ENCODE measurements around the gene MAP2K6.

Gene MAP2K6

GRCh38 chr17:69461951-69462369 lies 47.5 kb downstream of the MAP2K6 start:
- DNase-seq (ENCODE audit: low read depth) = no peak
- H3K4me3 ChIP-seq (ENCODE audit: low read length) = no peak overlapping the region
- no peak for TF ChIP-seq CTCF (conservative IDR thresholded peaks at IDR 0.05; ENCODE audit: low read depth, low read length)

- no peak overlapping the region for H3K4me3 ChIP-seq (ENCODE audit: low read length)
- no peak for DNase-seq (ENCODE audit: low read depth)
- no peak for TF ChIP-seq CTCF (conservative IDR thresholded peaks at IDR 0.05; ENCODE audit: low read depth, low read length)
These were observed 48.4 kb downstream of the MAP2K6 start for GRCh38 chr17:69462882-69463281.

- DNase-seq (ENCODE audit: low read depth) = no peak
- H3K4me3 ChIP-seq (ENCODE audit: low read length) = no peak overlapping the region
- no peak for TF ChIP-seq CTCF (conservative IDR thresholded peaks at IDR 0.05; ENCODE audit: low read depth, low read length)
These were observed 52.0 kb downstream of the MAP2K6 start for GRCh38 chr17:69466451-69466850.

GRCh38 chr17:69466905-69467667 lies 52.6 kb downstream of the MAP2K6 start:
- no peak overlapping the region for H3K4me3 ChIP-seq (ENCODE audit: low read length)
- DNase-seq (ENCODE audit: low read depth) = no peak

GRCh38 chr17:69468207-69468606 lies 53.7 kb downstream of the MAP2K6 start:
- no peak for DNase-seq (ENCODE audit: low read depth)
- TF ChIP-seq CTCF (conservative IDR thresholded peaks at IDR 0.05; ENCODE audit: low read depth, low read length) = no peak

More at GRCh38 chr17:69466905-69467667, 52.6 kb downstream of the MAP2K6 start:
- TF ChIP-seq CTCF (conservative IDR thresholded peaks at IDR 0.05; ENCODE audit: low read depth, low read length) = no peak

GRCh38 chr17:69470702-69471101 lies 56.2 kb downstream of the MAP2K6 start:
- DNase-seq (ENCODE audit: low read depth) = no peak
- no peak overlapping the region for H3K4me3 ChIP-seq (ENCODE audit: low read length)
- no peak for TF ChIP-seq CTCF (conservative IDR thresholded peaks at IDR 0.05; ENCODE audit: low read depth, low read length)

More at GRCh38 chr17:69468207-69468606, 53.7 kb downstream of the MAP2K6 start:
- no peak overlapping the region for H3K4me3 ChIP-seq (ENCODE audit: low read length)

GRCh38 chr17:69471406-69471805 lies 56.9 kb downstream of the MAP2K6 start:
- H3K4me3 ChIP-seq (ENCODE audit: low read length) = no peak overlapping the region
- no peak for DNase-seq (ENCODE audit: low read depth)
- no peak for TF ChIP-seq CTCF (conservative IDR thresholded peaks at IDR 0.05; ENCODE audit: low read depth, low read length)
